K562 (cell line): ENCODE measurements around the gene NENF. TPM values are rescaled to one million over a fixed set of nuclear protein-coding genes. Genes with fewer than 3 reads are reported as not detected.

Source experiments
- ATF7 ChIP-seq: fragments of 450-650 bp; IDR thresholded peaks from 2 replicates; pipeline ENCODE4 v1.7.1; 2014; ENCODE audit warnings: mild to moderate bottlenecking, moderate library complexity
- CBX2 ChIP-seq: fragments of 200-600 bp; sonication (generic); IDR thresholded peaks from one replicate; pipeline ENCODE4 v1.6.1; 2012; ENCODE audit warnings: mild to moderate bottlenecking, low read length, inconsistent platforms; ENCODE audit not compliant: insufficient read depth, poor library complexity, severe bottlenecking
- DACH1 ChIP-seq: fragments of 450-650 bp; IDR thresholded peaks from 2 replicates; pipeline ENCODE4 v1.6.1; 2018; ENCODE audit not compliant: partially characterized antibody
- GATAD2A ChIP-seq: fragments of 450-650 bp; IDR thresholded peaks from 2 replicates; pipeline ENCODE4 v1.6.1; 2017
- GTF2E2 ChIP-seq: fragments of 200-800 bp; sonication (Bioruptor generic); IDR thresholded peaks from 2 replicates; pipeline ENCODE4 v1.6.1; 2016; ENCODE audit warnings: missing genetic modification characterization, missing compliant biosample characterization
- MECOM ChIP-seq: fragments of 250-450 bp; sonication (Bioruptor Pico); IDR thresholded peaks from 2 replicates; pipeline ENCODE4 v1.8.0; 2022; ENCODE audit warnings: inconsistent platforms
- MYBL2 ChIP-seq, 2 experiments: fragments of 450-650 bp in 1 of 2; sonication (generic) in 1 of 2; formaldehyde crosslinking in 1 of 2; IDR thresholded peaks; 2 replicates each; pipeline versions ENCODE4 v1.6.1 to v1.8.1; 2017 to 2022; ENCODE audit warnings: borderline replicate concordance in 1 of 2, inconsistent platforms in 1 of 2, low read depth in 1 of 2, mild to moderate bottlenecking in 1 of 2, missing genetic modification reagents in 1 of 2, moderate library complexity in 1 of 2
- NR3C1 ChIP-seq: sonication (generic); formaldehyde crosslinking; IDR thresholded peaks from 2 replicates; pipeline ENCODE4 v1.8.1; 2022; ENCODE audit warnings: missing genetic modification reagents
- OTX1 ChIP-seq: fragments of 450-650 bp; formaldehyde crosslinking; IDR thresholded peaks from 2 replicates; pipeline ENCODE4 v1.4.0; 2022; ENCODE audit warnings: mild to moderate bottlenecking
- PHF8 ChIP-seq: fragments of 200-600 bp; sonication (generic); IDR thresholded peaks from 2 replicates; pipeline ENCODE4 v1.6.1; 2012; ENCODE audit warnings: mixed run types, mild to moderate bottlenecking, inconsistent platforms, low read length, moderate library complexity, borderline replicate concordance
- POLR2G ChIP-seq: fragments of 200-400 bp; formaldehyde crosslinking; IDR thresholded peaks from 2 replicates; pipeline ENCODE4 v1.6.1; 2017; ENCODE audit warnings: low read depth, mild to moderate bottlenecking, antibody characterized with exemption, low read length, moderate library complexity
- RAD21 ChIP-seq, 2 experiments: fragments of 250-450 bp in 1 of 2; fragments of 450-650 bp in 1 of 2; sonication (Bioruptor Pico) in 1 of 2; formaldehyde crosslinking in 1 of 2; IDR thresholded peaks in 1 of 2; conservative IDR thresholded peaks in 1 of 2; 2 replicates each; pipeline versions ENCODE4 v1.4.0 to v1.8.0; 2020 to 2022; ENCODE audit warnings: mild to moderate bottlenecking in 2 of 2, moderate library complexity in 1 of 2
- SETDB1 ChIP-seq: IDR thresholded peaks from one replicate; pipeline ENCODE4 v1.6.1; 2012; ENCODE audit warnings: low read length, control low read depth, inconsistent platforms
- SMARCC2 ChIP-seq: fragments of 450-650 bp; IDR thresholded peaks from 2 replicates; pipeline ENCODE4 v1.6.1; 2017; ENCODE audit warnings: antibody characterized with exemption, moderate library complexity, mild to moderate bottlenecking, low read depth
- SOX6 ChIP-seq: fragments of 450-650 bp; IDR thresholded peaks from 2 replicates; pipeline ENCODE4 v1.6.1; 2014; ENCODE audit warnings: mild to moderate bottlenecking
- SRSF3 ChIP-seq: fragments of 200-400 bp; formaldehyde crosslinking; IDR thresholded peaks from 2 replicates; pipeline ENCODE4 v1.6.1; 2016; ENCODE audit warnings: mild to moderate bottlenecking, low read length, moderate library complexity; ENCODE audit not compliant: insufficient read depth
- XRCC3 ChIP-seq: fragments of 450-650 bp; IDR thresholded peaks from 2 replicates; pipeline ENCODE4 v1.6.1; 2017; ENCODE audit warnings: mild to moderate bottlenecking, moderate library complexity
- ZNF311 ChIP-seq: fragments of 250-450 bp; sonication (Bioruptor Pico); IDR thresholded peaks from 2 replicates; pipeline ENCODE4 v1.4.0; 2020; ENCODE audit warnings: mild to moderate bottlenecking, moderate library complexity
- ZNF384 ChIP-seq: IDR thresholded peaks from 2 replicates; pipeline ENCODE4 v1.6.1; 2012; ENCODE audit warnings: low read depth, low read length, improper control_type of control experiment
- ZNF431 ChIP-seq: sonication (generic); formaldehyde crosslinking; IDR thresholded peaks from 2 replicates; pipeline ENCODE4 v1.8.0; 2022; ENCODE audit warnings: mild to moderate bottlenecking, missing genetic modification reagents
- ZNF561 ChIP-seq: fragments of 450-650 bp; formaldehyde crosslinking; conservative IDR thresholded peaks from 2 replicates; pipeline ENCODE4 v1.4.0; 2020; ENCODE audit warnings: mild to moderate bottlenecking, moderate library complexity
- ZNF77 ChIP-seq: fragments of 250-450 bp; sonication (Bioruptor Pico); IDR thresholded peaks from 2 replicates; pipeline ENCODE4 v1.5.0; 2020
- ZNF79 ChIP-seq: fragments of 250-450 bp; sonication (Bioruptor Pico); IDR thresholded peaks from 2 replicates; pipeline ENCODE4 v1.4.0; 2020; ENCODE audit warnings: low read depth, mild to moderate bottlenecking, moderate library complexity
- polyA plus RNA-seq, 8 experiments: library from polyadenylated mRNA; depleted of rRNA in 4 of 8; stranded (reverse) in 5 of 8; unstranded in 3 of 8; fragments of >200 nt; fragmentation: Nextera tagmentation in 2 of 8; fragmentation: Illumina TruSeq in 1 of 8; extraction: Ambion mirVana in 2 of 8; extraction: Trizol in 1 of 8; gene quantifications; 2 replicates each; pipeline versions ENCODE4 v1.2.1 to v1.2.3, GENCODE V29; 2011 to 2014; ENCODE audit warnings: inconsistent platforms in 1 of 8, missing spikeins in 1 of 8
- total RNA-seq, 7 experiments: library from RNA; depleted of rRNA in 6 of 7; stranded (reverse); fragments of >200 nt in 6 of 7; fragmentation: Illumina TruSeq in 2 of 7; extraction: Trizol in 2 of 7; gene quantifications; 2 replicates each; pipeline versions ENCODE4 v1.2.1 to v1.2.3, GENCODE V29; 2011 to 2021; ENCODE audit warnings: low replicate concordance in 1 of 7
- TF ChIP-seq, protein P1 (sequence below): fragments of 250-450 bp; sonication (Bioruptor Pico); IDR thresholded peaks from 2 replicates; pipeline ENCODE4 v1.8.0; 2022; ENCODE audit warnings: moderate library complexity, mild to moderate bottlenecking, inconsistent platforms
- TF ChIP-seq, protein P2 (sequence below): fragments of 450-650 bp; IDR thresholded peaks from 2 replicates; pipeline ENCODE4 v1.7.0; 2016; ENCODE audit warnings: borderline replicate concordance
- TF ChIP-seq, protein P3 (sequence below), 2 experiments: IDR thresholded peaks; 2 replicates each; pipeline ENCODE4 v1.6.1; 2011; ENCODE audit warnings: borderline replicate concordance in 1 of 2, control low read depth in 1 of 2, low read depth in 1 of 2, low read length in 1 of 2, mild to moderate bottlenecking in 1 of 2, mixed read lengths in 1 of 2, moderate library complexity in 1 of 2; ENCODE audit not compliant: insufficient read depth in 1 of 2, insufficient read length in 1 of 2, poor library complexity in 1 of 2, severe bottlenecking in 1 of 2; ENCODE audit errors: extremely low read depth in 1 of 2

The NENF gene
- total and polyA plus RNA-seq, 9 of the 15 experiments (the other 6 are each of a cell fraction or from before 2014, with no cell fraction given): 6.1 to 100 (median 72.8) TPM

DNA sequence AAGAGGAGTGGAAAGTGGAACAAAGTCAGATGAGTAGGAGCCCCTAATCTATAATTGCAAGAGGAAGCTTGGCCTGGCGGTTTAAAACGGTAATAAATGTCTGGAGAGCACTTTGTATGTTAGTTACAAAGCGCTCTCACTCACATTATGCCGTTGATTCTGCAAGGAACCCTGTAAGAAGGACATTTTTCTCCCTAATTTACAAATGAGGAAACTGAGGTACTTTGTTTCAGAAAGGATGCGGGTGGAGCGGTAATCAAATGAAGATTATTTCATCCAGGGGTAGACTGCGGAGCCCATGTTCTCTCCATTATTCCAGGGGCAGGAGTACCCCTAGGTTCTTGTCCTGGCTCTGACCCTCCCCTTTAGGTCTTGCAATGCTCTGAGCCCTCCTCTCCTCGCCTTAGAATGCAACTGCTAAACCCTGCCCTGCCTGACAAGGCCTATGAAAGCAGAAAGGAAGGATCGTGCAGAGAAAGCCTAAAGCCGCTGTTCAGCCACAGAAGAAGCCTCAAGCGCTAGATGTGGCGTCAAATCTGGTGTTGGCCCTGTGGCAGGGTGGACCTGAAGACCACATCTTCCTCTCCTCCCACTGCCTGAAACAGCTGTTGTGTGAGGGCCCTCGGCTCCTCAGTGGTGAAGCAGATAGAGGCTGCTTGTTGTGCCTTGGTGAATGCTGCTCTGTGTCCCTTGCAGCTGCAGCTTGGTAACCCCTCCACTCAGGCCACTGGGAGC lies 17.4 kb upstream of the NENF start (continued):
- TF ChIP-seq, protein P1, sequence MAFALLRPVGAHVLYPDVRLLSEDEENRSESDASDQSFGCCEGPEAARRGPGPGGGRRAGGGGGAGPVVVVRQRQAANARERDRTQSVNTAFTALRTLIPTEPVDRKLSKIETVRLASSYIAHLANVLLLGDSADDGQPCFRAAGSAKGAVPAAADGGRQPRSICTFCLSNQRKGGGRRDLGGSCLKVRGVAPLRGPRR (CRISPR knock-in tag): no peak
- TF ChIP-seq ZNF384: no peak
- no peak; the same call in 1 of the 2 replicates for TF ChIP-seq ATF7
- no peak for TF ChIP-seq SETDB1
- peak; percentile 66; the same call in 1 of the 2 replicates for TF ChIP-seq OTX1 (CRISPR knock-in tag)
- no peak for TF ChIP-seq NR3C1 (CRISPR knock-in tag)
- TF ChIP-seq XRCC3: no peak
- no peak for TF ChIP-seq GTF2E2 (tag)
- peak; percentile 72 for TF ChIP-seq DACH1
- TF ChIP-seq PHF8: no peak
- TF ChIP-seq ZNF311: no peak
- no peak for TF ChIP-seq ZNF79 (CRISPR knock-in tag)
- no peak for TF ChIP-seq SOX6
- no peak for TF ChIP-seq MYBL2 (IDR thresholded peaks at IDR 0.05; ENCODE audit: low read depth)
- no peak for TF ChIP-seq MYBL2 (CRISPR knock-in tag; IDR thresholded peaks at IDR 0.05; ENCODE audit: borderline replicate concordance)
- TF ChIP-seq SMARCC2: peak; percentile 19; the same call in 1 of the 2 replicates
- TF ChIP-seq POLR2G: no peak
- TF ChIP-seq ZNF561 (CRISPR knock-in tag): no peak
- TF ChIP-seq SRSF3: no peak
- 0 out of 2 replicates have a peak, but pooled peaks have one; percentile 47 for TF ChIP-seq MECOM (CRISPR knock-in tag)
- no peak for TF ChIP-seq ZNF431
- no peak for TF ChIP-seq CBX2
- TF ChIP-seq GATAD2A: no peak
- TF ChIP-seq RAD21 (CRISPR knock-in tag; conservative IDR thresholded peaks at IDR 0.05 in 1 of 2, IDR thresholded peaks at IDR 0.05 in 1 of 2): peak in 1 of 2 experiments; percentile 5; a peak in 2 of 4 replicates
- TF ChIP-seq, protein P2, sequence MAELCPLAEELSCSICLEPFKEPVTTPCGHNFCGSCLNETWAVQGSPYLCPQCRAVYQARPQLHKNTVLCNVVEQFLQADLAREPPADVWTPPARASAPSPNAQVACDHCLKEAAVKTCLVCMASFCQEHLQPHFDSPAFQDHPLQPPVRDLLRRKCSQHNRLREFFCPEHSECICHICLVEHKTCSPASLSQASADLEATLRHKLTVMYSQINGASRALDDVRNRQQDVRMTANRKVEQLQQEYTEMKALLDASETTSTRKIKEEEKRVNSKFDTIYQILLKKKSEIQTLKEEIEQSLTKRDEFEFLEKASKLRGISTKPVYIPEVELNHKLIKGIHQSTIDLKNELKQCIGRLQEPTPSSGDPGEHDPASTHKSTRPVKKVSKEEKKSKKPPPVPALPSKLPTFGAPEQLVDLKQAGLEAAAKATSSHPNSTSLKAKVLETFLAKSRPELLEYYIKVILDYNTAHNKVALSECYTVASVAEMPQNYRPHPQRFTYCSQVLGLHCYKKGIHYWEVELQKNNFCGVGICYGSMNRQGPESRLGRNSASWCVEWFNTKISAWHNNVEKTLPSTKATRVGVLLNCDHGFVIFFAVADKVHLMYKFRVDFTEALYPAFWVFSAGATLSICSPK: no peak
- no peak for TF ChIP-seq ZNF77 (CRISPR knock-in tag)
- TF ChIP-seq, protein P3, sequence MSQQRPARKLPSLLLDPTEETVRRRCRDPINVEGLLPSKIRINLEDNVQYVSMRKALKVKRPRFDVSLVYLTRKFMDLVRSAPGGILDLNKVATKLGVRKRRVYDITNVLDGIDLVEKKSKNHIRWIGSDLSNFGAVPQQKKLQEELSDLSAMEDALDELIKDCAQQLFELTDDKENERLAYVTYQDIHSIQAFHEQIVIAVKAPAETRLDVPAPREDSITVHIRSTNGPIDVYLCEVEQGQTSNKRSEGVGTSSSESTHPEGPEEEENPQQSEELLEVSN (IDR thresholded peaks at IDR 0.05; ENCODE audit: borderline replicate concordance in 1 of 2, extremely low read depth in 1 of 2, insufficient read depth in 1 of 2, insufficient read length in 1 of 2, low read depth in 1 of 2, low read length in 1 of 2, poor library complexity in 1 of 2, severe bottlenecking in 1 of 2): peak in 1 of 2 experiments; percentile 24
